NCI-H2171 treated with DMSO at 0.1 percent for 48 hours (cell line): ENCODE measurements around the gene KIF5C.

Experiments
- DNase-seq: peaks from one replicate; lab custom pipeline; 2025; lab: John Stamatoyannopoulos, UW

The KIF5C gene

DNA sequence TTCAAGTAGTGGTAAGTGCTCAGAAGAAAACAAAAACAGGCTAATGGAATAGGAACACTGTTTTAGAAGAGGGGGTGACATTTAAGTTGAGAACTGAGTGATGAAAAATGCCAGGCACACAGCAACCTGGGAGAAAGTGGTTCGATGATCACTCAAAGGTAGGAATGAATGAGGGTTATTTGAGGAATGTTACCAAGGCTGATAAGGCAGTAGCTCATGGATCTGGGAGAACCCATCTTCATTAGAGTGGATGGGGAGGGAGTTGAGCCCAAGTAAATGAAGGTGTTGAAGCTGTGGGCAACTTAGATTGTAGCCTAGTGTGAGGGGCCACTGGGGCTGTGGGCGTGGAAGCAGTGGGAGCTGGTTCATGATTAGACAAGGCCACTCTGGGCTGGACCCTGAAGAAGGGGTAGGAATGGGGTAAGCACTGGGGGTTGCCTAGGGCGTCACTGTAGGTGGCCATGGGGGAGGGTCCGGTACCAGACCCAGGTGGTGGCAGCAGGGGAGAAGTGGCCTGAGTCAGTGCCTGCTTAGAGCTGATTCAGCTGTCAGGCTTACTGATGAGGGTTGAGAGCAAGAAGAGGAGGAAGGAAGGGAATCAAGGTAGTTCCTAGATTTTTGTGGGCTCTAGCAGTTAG is 141.0 kb downstream of the KIF5C start:
- no peak for DNase-seq

DNA sequence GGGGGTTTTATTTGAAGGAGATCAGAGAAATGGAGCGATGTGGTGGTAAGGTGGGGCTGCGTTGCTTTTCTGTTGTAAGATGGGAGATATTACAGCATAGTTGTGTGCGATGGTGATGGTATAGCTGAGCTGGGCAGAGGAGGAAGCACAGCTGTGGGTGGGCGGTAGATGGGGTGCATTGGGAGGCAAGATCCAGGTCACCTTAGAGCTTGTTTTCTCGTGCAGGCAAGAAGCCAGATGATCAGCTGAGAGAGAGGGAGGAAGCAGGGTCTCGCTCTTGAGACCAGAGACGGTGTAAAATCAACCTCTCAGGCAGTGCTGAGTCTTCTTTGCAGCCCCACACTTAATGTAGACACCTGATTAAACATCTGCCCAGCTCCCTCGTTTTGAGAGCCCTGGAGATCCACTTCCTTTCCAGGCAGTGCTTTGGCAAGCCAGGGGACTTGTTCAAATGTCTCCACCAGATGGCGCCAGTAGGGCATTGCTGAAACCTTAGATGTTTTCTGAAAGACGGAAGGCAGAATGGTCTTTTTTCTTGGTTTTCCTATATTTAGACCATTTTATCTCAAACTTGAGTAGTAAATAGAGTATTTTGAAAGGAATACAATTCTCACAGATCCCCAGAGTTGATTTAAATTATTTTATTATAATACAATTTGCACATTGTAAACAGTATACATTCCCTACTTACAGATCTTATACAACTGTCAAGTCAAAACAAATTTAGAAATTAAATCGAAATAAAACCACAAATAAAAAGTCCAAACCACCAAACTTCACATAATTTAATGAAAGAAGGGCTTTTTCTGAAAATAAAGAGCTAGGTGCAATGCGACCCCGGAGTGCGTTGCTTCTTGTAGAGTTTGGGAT is 142.3 kb downstream of the KIF5C start:
- peak; percentile 78 for DNase-seq

DNA sequence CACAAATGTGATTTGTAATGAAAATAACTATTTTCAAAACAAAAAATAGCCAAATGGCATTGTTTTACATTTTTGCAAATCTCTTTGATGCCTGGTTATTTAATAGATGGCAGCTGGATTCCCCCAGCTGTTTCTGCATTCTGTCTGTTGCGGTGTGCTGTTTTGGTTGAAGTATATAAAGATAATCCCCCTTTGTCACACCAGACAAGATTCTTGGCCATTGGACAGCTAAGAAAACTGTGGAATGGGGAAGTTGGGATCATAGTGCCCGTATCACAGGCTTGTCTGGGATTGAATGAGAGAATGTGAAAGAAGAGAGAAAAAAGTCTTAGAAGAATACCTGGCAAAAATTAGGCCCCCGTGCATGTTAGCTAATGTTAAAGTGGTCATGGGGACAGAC is 144.0 kb downstream of the KIF5C start:
- DNase-seq = no peak

DNA sequence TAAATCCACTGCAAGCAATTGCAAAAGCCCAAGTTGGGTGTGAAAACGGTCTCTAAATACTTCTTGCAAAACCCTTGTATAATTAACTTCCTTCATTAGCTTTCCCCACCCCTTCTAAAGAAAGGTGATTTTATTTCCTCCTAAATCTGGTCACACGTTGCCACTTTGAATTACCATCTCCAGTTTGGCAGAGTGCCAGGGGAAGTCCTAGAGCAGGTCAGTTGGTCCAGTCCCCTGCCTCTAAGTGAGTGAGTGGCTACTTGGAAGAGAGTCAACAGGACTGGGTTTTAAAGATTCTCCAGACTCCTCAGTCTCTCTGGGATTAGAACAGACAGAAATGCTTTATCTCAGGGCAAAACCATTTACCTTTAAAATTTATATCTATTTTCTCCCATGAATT is 144.7 kb downstream of the KIF5C start:
- DNase-seq = no peak

DNA sequence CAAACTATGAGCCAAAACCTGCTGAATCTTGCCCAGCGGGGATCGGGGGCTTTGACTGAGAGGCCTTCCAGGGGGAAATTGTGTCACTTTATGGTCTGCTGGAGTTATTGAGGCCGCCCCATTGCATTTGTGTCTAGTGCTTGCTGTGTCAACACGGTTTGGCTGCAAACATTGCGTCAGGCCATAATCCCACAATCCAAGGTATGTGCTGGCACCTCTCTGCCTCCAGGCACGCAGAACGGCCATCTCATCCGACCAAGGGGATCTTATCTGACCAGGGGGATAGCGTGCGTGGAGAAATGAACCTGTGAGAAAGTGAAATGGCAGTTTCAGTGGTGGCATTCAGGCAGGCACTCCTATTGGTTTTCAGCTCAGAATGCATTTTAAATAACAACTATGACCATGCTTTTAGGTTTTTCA is 145.4 kb downstream of the KIF5C start:
- no peak for DNase-seq

DNA sequence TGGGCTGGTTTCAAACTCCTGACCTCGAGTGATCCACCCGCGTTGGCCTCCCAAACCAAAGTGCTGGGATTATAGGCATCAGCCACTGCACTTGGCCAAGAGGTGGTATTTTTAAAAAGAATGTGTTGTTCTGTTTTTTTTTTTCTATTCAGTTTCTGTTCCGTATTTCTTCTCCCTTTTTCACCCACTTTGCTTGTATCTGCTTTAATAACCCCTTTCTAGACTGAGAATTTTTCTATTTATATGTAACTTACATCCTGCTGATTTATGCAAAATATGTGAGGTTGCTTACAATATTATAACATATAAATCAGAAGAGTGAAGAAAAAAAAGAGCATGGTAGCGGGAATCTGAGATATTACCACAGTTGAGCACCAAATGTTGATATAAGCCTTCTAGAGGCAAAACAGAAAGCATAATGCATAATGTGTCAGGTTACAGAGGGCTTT is 146.3 kb downstream of the KIF5C start:
- DNase-seq = peak; percentile 33

DNA sequence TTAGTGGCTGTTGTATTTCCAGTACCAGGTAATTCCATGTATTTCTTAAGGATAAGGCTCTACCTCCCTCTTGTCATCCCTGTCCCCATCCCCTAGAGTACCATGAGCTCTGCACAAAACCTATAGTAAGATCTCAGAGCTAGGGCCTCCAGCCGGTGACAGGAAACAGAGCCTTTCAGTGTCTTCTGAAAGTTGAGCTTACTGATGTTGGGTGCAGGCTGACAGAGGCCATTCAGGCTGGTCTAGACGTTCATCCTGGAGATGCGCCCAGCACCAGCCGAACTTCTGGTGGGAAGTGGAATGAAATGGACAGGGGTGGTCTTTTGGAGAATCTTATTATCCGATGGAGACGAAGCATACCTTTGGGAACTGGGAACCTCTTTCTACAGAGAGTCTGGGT is 146.7 kb downstream of the KIF5C start:
- no peak for DNase-seq

DNA sequence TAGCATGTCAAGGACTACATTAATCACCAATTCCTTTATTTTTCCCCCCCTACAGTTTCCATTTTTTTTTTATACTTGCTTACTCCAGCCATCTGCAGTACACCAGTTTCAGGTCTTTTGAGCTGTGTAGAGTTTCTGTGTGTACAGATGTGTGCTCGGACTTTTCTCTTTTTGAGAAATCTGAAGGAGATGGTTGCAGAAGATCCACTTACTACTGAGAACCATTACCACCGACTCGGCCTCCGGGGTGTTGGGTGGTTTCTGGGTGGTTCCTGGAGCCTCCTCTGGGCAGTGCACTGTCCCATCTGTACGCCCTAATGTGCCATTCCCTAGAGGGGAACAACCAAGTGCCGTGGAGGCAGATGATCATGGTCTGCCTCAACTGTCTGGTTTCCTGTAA is 148.1 kb downstream of the KIF5C start:
- no peak for DNase-seq

DNA sequence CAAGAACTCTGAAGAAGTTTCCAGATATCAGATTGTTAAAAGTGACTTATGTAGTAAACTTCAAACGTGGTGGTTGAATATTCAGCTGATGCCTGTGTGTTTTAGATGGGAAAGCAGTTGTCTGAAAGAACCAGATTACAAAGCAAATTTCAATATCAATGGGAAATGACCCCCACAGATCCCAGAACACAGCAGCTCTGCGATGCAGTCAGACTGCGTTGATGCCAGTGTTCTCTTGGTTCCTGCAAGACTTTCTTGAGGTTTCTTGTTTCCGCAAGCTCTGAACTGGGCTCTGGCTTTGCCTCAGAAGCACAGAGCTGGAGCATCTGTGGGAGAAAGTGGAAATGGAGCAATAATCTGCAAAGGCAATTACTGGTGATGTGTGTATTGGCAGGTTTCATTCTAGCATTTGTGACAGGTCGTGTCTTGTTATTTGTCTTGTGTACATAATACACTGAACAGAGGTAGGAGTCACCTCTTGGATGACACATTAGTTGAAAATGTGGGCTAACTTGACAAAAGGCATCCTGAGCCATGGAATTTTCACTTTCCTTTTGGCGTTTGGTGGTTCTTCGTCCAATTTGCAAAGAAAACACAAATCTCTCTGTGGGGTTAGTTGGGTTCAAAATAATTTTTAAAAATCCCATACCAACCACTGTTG is 152.7 kb downstream of the KIF5C start:
- DNase-seq = peak; percentile 14

DNA sequence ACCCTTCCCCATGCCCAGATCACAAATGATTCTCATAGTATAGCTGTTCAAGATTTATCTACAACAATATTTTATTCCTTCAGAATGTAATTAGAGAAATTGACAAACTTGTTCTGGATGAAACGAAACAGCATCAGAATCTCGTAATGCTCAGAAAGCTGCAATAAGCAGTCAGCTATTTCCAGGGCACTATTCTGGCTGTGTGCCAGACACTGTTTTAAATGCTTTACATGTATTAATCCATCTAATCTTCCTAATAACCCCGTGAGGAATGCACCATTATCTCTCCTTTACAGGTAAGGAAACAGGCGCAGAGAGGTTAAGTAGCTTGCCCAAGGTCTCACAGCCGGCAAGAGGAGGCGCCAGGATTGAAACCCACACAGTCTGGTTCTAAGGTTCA is 153.3 kb downstream of the KIF5C start:
- no peak for DNase-seq

DNA sequence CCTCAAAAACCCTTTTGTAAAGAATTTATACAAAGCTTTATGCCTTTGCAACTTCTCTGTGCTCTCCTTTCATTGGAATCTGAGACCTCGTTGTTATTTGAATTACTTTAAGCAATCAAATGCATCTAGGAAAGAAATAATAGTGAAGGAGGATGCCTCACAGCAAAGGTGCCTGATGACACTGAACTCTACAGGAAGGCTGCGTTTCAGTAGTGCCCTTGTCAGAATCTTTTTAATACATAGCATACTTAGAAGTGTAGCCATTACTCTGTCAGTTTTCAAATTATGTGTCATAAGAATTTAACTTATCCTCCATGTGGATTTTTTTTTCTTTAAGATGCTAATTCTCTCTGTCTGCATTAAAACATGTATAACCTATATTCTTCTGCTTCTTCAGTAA is 153.9 kb downstream of the KIF5C start:
- no peak for DNase-seq

DNA sequence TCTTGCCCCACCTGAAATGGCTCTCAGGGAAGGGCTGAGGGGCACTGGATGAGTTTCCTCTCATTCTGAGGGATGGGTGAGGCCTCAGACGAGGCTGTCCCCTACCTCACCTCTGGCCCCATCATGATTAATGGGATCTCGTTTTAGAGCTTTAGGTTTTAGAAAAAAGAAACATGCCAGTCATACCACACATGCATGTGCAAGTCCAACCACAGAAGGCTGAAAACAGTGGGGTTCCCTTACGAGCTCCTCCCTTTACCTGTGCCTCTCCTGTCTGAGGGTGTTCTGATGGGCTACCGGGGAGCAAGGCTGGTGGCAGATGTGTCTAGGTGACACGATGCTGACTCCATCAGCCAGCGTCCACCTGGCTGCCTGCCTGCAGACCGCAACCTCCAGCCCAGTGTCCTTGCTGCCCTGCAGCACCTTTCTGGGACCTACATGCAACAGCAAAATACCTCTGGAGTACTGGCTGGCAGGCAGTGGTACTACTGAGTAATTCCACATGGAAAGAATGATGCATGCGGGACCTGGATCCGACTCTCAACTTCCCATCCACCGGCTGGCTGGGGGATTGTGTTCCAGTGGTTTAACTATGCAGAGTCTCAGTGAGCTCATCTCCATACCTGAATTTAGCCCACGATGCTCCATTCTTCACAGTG is 154.4 kb downstream of the KIF5C start:
- no peak for DNase-seq

DNA sequence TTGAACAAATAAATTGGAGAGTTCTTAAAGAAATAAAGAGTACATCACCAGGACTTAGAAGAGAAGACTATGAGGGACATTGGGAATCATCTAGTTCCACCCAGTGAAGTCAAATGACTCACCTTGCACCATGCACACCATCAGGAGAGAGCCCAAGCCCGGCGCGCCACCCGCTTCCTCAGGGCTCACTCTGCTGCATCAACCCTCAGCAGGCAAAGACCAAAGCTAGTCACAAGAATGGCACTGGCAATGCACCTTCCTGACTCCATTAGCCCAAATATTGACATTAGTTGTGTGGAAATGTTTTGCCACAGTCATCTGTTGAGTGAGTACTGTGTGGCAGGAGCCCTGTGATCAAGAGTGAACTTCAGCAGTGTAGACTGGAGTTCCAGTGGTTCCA is 156.4 kb downstream of the KIF5C start:
- DNase-seq = no peak

DNA sequence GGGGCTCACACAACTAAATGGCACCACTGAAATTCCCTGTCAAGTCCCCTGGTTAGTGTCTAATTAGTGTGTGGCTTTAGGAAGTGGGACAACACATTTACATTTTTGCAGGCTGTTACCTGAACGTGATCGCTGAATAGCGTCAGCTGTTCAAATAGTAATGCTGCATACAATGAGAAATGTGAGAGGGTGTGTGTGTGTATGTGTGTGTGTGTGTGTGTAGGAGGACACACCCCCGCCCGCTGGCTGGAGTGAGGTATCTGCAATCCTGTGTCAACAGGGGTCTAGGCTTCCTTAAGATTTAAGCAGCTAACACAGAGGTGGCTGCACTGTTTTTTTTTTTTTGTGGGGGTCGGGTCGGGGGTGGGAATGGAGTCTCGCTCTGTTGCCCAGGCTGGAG is 158.7 kb downstream of the KIF5C start:
- DNase-seq = peak; percentile 21

DNA sequence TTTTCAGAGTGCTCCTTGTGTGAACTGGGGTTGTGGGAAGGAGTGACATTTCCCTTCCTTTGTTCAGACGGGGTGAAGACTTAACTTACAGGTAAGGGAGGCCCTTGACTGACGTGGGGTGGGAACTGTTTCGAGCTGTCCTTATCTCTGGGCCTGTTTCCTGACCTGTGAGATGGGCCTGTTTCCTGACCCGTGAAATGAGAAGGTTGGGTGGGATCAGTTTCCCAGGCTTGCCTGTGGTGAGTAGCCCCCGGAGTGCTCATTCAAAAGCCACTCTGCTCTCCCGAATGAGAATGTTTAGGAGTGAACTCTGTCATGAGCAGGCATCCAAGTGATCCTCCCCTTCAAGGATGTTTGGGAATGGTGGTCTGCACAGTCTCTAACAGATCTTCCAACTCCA is 159.4 kb downstream of the KIF5C start:
- DNase-seq = no peak

DNA sequence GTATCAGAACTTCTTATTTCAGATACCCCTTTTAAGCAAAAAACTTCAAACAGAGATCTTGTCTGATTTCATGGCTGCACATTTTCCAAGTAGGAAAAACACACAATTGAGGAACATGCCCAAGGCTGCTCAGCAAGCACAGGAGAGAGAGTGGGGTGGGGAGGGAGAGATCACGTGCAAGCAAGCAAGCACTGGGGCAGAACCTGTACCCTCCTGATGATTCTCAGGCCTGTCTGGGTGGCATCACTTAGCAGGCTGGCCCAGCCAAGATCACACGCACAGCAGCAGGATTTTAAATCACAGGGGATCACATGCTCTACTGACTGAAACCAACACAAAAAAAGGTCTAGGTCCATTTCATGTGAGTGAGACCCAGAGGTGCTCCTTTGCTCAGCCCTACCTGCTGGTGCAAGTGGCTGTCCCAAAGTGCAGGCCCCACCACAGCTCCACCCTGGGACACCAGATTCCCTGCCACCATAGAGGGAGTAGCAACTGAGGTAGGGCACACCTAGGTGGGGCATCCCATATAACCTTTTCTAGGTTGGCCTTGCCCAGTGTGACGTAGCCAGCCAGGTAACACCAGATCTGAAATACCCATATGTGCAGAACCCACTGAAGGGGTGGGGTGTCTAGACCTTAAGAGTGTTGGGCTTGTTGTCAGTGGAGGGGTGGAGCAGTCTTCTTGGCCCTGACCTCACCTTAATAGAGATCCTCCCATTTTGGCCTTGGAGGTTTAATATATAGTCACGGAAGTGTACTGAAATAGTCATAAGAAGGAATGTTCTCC is 161.7 kb downstream of the KIF5C start:
- no peak for DNase-seq

DNA sequence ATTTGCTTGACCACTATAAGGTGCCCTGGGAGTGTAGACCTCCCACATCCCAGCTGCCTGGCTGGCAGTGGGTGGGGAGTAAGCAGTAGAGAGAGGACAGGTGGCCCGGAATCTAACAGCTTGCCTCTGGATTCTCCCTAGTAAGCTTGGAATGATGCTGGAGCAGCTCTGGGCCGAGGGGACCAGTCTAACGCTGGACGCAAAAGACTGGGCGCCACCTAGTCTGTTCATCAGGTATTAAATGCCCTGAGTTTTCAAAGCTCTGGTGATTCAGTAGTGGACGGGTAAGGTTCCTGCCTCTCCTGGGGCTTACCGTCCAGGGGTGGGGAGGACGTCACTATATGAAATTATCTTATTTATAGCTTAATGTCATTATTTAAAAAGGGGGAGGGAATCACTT is 162.8 kb downstream of the KIF5C start:
- no peak for DNase-seq

DNA sequence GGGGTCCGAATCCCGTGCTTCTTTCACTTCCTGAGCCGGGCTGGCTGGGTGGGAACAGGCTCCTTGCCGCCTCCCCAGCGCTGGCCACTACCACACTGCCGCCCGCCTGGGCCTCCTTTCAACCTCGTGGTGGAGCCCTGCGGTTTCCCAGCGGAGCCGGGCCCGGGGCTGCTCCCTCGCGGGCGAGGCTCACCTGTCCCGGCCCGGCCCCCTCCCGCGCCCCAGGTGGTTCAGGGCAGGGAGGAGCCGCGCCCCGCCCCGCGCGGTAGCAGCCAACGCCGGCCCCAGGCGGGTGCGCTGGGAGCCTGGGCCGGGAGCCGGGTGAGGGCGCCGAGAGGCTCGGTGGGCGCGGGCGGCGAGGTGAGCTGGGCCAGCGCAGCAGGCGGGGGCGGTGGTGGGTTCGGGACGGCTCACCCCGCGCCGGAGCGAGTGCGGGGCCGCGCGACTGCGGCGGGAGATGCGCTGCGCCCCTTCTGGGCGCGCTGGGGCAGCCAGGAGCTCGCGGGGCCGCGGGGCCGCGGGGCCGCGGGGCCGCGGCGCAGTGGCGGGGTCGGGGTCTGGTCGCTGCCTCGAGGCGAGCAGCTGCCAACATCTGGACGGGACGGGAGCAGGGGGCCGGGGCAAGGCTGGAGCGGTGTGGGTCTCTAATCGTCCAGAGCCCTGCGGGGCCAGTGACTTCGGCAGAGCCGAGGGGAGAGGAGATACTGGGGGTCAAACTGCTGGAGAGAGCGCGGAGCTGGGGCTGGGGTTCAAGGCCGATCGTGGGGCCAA is 163.6 kb downstream of the KIF5C start, which contains the start of gene LYPD6B:
TSS of gene LYPD6B (plus strand) at position 258 of the 771 bp plus-strand sequence. CDS start 92,250 bp downstream, outside the sequence.
- DNase-seq = peak; percentile 57

DNA sequence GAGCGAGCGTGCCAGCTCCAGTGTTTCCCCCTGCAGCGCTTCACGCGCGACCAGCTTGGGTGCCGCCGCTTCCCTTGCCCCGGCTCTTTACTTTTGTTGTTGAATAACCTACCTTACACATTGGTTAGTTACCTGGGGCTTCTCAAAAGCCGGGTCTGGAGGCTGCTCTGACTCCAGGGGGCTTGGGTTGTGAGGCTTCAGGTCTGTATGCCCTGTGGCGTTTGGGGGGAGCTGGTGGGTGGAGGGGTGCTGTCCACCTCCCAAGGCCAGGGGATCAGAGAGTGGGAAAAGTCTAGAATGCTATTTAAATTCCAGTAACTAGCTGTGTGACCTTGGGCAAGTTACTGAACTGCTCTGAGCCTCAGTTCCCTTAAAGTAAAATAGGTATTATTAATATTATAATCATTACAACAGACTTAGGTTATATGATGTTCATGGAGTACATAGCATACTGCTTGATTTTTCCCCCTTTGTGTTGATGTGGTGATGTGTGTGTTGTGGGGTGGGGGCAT is 164.2 kb downstream of the KIF5C start:
- DNase-seq = no peak

DNA sequence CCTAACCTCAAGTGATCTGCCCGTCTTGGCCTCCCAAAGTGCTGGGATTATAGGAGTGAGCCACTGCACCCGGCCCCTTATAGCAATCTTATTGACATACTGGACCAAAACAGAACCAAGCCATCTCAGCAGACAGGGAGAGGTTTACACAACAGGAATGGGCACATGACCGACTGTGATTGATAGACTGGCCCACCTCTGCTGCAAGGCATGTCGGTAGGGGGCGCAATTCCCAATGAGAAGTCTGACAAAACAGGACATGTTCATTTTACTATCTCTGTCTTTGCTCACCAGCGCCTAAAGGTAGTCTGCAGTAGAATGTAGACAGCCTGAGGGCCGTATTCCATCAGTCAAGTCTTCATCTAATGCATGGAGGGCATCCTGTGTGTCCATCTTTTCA is 165.4 kb downstream of the KIF5C start:
- DNase-seq = no peak

DNA sequence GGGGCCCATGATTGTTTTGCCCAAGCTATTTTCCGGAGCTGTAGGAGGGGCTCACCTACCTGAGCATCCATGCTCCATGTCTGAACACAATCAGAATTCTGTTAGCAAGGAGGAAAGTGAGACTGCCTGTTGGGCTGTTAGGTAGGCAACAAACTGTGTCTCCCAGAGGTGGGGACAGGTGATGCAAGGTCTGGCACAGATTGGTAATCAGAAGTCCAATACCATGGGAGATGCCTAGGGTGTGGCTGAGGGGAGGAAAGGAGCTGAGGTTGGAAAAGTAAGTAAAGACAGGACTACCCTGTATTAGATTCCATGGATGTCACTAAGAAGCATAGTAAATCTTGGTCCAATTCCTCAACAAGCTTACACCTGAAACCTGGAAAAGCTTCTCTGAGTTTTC is 166.5 kb downstream of the KIF5C start:
- no peak for DNase-seq
